WI38 (cell line): ENCODE measurements around the gene IL16.
"Not testable (repeated sequence)": the region's sequence is repeated elsewhere in the genome, so short reads cannot be mapped to it uniquely, and the experiment has no call there.

Source experiments
- H3K4me3 ChIP-seq: 2 replicates; pipeline ENCODE4 v1.5.1; 2011; ENCODE audit warnings: low read depth, mild to moderate bottlenecking, control low read depth, low read length
- TF ChIP-seq, protein P1 (sequence below): IDR thresholded peaks from 2 replicates; pipeline ENCODE4 v1.5.1; 2012; ENCODE audit warnings: low read depth, mild to moderate bottlenecking, control low read depth, low read length

IL16 gene

GRCh38 chr15:81157195-81157938, 39.3 kb upstream of the IL16 start:
- TF ChIP-seq, protein P1, sequence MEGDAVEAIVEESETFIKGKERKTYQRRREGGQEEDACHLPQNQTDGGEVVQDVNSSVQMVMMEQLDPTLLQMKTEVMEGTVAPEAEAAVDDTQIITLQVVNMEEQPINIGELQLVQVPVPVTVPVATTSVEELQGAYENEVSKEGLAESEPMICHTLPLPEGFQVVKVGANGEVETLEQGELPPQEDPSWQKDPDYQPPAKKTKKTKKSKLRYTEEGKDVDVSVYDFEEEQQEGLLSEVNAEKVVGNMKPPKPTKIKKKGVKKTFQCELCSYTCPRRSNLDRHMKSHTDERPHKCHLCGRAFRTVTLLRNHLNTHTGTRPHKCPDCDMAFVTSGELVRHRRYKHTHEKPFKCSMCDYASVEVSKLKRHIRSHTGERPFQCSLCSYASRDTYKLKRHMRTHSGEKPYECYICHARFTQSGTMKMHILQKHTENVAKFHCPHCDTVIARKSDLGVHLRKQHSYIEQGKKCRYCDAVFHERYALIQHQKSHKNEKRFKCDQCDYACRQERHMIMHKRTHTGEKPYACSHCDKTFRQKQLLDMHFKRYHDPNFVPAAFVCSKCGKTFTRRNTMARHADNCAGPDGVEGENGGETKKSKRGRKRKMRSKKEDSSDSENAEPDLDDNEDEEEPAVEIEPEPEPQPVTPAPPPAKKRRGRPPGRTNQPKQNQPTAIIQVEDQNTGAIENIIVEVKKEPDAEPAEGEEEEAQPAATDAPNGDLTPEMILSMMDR: no peak
- no peak overlapping the region for H3K4me3 ChIP-seq

DNA sequence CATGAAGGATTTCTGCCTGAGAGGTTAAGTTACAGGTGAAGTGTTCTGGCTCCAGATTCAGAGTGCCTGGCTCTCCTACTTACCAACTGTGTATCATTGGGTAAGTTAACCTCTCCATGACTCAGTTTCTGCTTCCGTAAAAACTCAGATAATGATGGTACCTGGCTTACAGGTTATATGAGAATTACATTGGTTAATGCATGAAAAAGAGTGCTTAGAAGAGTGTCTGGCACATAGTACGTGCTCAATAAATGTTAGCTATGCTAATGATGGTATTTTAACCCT, 38.8 kb upstream of the IL16 start:
- TF ChIP-seq, protein P1: no peak

GRCh38 chr15:81158561-81158960, 38.1 kb upstream of the IL16 start:
- not testable (repeated sequence) for H3K4me3 ChIP-seq

More for the DNA sequence above, 38.8 kb upstream of the IL16 start:
- no peak overlapping the region for H3K4me3 ChIP-seq

- TF ChIP-seq, protein P1: no peak
These were observed 36.1 kb upstream of the IL16 start for GRCh38 chr15:81160312-81161159.

GRCh38 chr15:81161160-81161673, 35.5 kb upstream of the IL16 start:
- no peak overlapping the region for H3K4me3 ChIP-seq
- TF ChIP-seq, protein P1: no peak

More at GRCh38 chr15:81160312-81161159, 36.1 kb upstream of the IL16 start:
- no peak overlapping the region for H3K4me3 ChIP-seq

GRCh38 chr15:81161851-81162250, 34.8 kb upstream of the IL16 start:
- H3K4me3 ChIP-seq: no peak overlapping the region
- TF ChIP-seq, protein P1: no peak

- TF ChIP-seq, protein P1: peak; percentile 23; the same call in 1 of the 2 replicates
- no peak overlapping the region for H3K4me3 ChIP-seq
These were observed 32.5 kb upstream of the IL16 start for GRCh38 chr15:81163961-81164800.
